HG02571 (cell line): ENCODE results near the gene NAA25.
"Not testable (repeated sequence)": the region's sequence is repeated elsewhere in the genome, so short reads cannot be mapped to it uniquely, and the experiment has no call there.

Experiments
- ATAC-seq: cut with Tn5 transposase; IDR thresholded peaks from one replicate; pipeline ENCODE4 v1.9.1; 2021; ENCODE audit warnings: mild to moderate bottlenecking, moderate library complexity; ENCODE audit not compliant: unreplicated experiment

Gene NAA25

DNA sequence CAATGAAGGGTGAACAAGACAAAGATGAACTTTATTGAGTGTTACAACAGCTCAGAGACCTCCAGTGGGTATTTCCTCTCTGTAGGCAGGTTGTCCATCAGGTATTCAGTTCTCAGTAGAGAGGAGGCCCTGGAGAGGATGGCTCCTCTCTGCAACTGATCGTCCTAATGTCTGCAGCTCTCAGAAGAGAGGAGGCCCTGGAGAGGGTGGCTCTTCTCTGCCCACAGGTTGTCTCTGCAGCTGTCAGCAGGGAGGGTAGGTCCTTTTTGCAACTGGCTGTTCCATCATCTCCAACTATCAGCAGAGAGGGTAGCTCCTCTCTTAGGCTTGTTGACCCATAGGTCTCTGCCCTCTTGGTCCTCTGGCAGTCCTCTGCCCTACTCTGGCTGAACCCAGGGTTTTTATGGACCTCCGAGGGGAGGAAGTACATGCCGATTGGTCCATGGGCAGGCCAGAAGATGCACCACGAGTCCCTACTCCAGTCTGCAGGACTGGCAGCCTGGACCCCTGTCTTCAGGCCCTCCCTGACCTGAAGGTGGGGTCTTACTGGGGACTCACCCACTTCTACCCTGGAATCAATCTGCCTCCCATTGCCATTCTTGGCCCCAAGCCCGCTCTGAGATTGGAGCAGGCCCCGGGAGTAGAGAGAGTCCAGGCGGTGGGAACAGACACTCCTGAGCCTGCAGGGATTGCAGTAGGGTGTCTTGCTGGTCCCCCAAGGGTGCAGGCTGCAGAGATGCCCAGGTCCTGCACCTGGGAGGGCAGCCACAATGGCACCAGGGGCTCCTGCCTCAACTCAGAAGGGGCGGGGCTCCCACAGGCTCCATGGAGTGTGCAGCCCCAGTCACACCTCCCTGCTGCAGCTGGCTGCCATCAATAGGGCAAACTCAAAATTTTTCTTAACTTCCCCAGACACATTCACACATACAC, 97.9 kb downstream of the NAA25 start:
- ATAC-seq: no peak

DNA sequence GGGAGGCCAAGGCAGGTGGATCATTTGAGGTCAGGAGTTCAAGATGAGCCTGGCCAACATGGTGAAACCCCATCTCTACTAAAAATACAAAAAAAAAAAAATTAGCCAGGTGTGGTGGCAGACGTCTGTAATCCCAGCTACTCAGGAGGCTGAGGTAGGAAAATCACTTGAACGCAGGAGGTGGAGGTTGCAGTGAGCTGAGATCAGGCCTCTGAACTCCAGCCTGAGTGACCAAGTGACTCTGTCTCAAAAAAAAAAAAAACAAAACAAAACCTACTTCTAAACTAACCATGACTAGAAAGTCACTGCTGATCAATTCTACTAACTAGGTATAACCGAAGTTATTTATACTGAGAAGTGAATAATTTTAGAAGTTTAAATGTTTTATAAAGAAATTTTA, 99.0 kb downstream of the NAA25 start:
- ATAC-seq: not testable (repeated sequence)

DNA sequence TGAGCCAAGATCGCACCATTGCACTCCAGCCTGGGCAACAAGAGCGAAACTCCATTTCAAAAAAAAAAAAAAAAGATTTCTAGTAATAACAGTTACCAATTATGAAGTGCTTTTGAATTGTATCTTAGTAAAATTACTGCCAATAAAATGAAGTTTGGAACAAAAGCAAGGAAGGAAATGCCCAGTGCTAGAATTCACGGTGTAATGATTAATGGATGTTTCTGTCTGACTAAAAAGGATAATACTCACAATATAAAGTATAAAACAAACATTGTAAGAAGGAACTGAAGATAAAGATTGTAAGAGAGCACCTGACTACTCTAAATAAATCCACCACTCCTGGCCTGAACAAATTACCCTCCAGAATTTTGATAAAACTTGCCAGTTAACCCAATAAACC, 99.7 kb downstream of the NAA25 start:
- ATAC-seq: no peak

DNA sequence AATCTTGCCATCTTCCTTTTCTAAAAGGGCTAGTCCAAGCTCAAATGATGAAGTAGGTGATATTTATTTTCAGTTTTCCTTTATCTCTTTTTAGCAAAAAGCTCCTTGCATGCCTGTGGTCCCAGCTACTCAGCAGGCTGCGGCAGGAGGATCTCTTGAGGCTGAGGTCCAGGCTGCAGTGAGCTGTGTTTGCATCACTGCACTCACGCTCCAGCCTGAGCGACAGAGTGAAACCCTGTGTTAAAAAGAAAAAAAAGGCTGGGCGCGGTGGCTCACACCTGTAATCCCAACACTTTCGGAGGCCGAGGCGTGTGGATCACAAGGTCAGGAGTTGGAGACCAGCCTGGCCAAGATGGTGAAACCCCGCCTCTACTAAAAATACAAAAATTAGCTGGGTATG, 100.6 kb downstream of the NAA25 start:
- ATAC-seq: no peak

DNA sequence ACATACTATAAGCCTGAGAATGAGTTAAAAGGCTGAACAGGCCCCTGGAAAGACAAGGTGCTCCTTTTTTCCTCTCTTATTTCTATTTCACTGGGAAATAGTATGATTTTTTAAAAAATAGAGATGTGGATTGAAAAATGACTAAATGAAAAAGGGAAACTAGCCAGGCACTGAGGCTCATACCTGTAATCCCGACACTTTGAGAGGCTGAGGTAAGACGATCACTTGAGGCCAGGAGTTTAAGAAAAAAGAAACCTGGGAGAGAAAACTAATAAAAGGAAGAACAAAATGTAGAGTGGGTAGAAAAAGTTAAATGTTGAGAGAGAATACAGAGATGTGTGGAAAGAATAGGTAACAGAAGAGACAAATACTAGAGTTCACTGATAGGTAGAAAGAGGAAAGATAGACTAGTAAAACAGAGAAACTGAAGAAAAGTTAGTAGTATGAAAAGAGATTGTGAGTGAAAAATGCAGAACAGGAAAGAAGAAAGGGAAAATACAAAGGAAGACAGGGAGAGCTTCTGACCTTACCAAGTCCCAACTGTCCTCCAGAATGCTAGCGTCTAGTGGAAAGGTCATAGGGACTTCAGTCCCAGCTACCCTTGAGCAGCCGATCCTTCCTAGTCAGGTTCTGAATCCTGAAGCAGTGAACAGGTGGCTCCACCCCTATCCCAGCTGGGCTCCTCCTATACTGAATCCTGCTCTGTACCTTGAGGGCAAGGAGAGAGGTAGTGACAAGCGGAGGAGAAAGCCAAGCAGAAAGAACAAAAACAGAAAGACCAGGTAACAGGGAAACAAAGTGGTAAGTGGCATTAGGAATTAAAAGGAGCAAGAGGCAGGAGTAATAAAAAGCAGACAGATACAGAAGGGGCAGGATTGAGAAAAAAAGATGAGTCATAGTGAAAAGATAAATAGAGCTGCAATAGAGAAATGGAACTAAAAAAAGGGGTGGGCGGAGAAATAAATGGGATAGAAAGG, 102.9 kb downstream of the NAA25 start:
- ATAC-seq: no peak

DNA sequence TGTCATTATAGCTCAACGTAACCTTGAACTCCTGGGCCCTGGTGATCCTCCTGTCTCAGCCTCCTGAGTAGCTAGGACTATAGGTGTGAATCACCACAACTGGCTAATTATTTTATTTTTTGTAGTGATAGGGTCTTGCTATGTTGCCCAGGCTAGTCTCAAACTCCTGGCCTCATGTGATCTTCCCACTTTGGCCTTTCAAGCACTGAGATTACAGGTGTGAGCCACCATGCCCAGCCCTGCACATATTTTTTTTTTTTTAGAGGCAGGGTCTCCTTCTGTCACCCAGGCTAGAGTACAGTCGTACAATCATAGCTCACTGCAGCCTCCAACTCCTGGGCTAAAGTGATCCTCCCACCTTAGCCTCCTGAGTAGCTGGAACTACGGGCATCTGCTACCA, 104.5 kb downstream of the NAA25 start:
- ATAC-seq: no peak

DNA sequence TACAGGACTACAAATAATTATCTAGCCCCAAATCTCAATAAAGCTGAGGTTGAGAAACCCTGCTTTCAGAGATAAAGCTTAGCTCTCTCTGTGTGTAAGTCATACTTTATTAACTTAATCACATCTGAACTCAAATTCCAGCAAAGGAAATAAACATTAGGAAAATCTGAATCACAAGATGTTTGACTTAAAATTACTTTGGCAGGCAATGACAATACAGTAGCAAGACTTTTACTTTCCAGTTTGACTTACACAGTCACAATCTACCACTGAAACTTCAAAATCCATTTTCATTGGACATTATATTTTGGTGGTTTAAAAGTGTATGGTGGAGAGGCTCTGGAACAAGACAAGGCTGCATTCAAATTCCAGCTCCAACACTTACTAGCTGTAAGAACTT, 107.0 kb downstream of the NAA25 start:
- ATAC-seq: no peak

DNA sequence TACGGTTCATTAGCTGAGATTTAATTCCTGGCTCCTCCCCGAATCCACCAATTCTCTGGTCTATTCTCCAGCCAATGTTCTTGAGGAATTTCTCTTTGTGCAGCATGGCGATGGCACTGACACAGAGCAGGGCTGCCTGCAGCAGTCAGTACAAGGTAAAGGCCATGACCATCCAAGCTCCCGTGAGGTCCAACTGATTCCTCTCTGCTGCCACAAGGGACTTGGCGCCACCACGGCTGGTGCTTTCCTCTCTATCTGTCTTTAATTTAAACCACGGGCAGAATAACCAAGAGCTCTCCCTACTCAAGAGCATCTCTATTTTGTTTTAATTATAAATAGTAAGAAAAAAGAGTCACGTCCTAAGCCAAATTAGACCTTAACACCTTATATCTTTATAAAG, 107.8 kb downstream of the NAA25 start:
- ATAC-seq: no peak

DNA sequence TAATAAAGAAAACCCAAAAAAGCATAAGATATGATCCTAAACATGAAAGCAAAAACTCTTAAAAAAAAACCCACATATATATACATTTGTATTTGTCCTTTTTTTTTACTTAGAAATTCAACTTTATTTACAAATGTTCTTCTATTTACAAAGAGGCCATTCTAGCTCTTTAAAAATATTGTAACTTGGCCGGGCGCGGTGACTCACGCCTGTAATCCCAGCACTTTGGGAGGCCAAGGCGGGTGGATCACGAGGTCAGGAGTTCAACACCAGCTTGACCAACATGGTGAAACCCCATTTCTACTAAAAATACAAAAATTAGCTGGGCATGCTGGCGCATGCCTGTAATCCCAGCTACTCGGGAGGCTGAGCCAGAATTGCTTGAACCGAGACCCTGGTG, 109.5 kb downstream of the NAA25 start:
- not testable (repeated sequence) for ATAC-seq

DNA sequence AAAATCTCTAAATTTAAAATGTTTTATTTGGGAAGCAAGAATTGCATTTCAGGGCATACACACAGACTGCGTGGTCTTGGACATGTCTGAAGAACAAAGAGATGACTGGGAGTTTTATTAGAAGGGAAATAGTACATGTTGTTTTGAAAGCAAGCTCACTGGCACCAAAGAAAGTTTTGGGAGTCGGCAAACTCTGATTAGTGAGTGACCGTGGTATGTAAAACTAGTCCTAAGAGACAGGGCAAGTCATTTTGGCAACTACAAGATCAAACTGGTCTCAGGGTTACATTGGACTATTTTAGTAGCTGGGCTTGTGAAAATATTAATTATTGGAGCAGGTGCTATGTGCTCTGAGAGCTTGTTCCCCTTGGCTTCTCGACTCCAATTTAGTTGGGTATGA, 110.6 kb downstream of the NAA25 start:
- ATAC-seq: no peak

DNA sequence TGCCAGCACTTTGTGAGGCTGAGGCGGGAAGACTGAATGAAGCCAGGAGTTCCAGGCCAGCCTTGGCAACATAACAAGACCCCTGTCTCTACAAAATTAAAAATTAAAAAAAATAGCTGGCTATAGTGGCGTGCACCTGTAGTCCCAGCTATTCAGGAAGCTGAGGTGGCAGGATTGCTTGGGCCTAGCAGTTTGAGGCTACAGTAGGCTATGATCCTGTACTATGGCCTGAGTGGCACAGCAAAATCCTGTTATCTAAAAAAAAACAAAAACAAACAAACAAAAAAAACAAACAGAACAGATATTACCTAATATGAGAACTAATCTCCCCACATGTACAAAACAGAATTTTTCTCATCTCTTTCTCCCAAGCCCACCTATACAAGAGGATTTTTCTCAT, 111.3 kb downstream of the NAA25 start:
- ATAC-seq: no peak

DNA sequence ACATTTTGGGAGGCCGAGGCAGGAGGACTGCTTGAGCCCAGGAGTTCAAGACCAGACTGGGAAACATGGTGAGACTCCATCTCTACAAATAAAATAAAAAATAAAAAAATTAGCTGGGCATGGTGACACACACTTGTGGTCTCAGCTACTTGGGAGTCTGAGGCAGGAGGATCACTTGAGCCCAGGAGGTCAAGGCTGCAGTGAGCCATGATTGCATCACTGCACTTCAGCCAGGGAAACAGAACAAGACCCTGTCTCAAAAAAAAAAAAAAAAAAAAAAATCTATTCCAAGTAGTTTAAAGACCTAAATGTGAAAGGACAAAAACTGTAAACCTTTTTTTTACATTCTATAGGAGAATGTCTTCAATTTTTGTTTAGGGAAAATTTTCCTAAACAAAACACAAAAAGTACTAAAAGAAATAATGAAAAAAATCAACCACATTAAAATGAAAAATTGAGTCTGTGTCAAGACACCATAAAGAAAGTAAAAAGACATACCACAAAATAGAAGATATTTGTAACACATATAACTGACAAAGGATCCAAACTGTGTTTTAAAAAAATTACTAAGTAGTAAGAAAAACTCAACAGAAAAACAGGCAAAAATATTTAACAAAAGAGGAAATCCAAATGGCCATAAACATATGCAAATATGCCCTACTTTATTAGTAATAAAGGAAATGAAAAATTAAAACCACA, 112.7 kb downstream of the NAA25 start:
- ATAC-seq: no peak

DNA sequence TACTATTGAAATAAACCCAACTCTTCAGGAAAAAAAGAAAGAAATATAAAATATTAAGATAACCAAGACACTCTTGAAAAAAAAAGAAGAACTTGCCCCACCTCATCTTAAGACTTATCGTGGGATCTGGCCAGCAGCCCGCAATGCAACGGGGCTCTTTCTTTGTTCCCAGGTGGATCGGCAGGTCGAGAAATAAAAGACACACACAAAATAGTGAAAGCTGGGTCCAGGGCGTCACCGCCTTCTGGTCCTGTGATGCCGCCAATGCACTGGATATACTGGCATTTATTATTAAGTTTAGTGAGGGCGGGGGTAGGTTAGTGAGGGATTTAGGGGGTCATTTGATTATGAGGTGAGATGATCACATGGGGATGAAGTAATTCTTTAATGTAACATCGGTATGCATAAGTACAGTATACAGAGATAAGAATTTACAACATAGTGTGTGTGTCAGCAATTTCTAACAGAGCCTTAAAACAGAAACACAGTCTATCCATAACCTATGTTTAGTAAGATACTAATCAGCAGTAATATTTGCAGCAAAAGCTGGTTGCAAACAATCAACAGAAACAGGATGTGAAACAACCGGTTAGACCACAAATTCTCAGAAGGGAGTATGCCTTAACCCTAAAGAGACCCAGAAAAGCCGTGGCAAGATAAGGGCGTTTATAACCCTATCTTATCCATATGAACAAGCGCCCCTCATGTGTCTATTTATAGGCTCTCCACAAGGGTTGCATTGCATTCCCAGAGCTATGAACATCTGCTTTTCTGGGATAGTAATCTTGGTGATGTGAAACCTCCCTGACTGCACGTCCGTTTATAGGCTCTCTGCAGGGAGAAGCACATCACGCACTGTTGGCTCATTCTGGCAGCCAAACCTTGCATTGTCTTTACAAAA, 114.1 kb downstream of the NAA25 start:
- not testable (repeated sequence) for ATAC-seq

DNA sequence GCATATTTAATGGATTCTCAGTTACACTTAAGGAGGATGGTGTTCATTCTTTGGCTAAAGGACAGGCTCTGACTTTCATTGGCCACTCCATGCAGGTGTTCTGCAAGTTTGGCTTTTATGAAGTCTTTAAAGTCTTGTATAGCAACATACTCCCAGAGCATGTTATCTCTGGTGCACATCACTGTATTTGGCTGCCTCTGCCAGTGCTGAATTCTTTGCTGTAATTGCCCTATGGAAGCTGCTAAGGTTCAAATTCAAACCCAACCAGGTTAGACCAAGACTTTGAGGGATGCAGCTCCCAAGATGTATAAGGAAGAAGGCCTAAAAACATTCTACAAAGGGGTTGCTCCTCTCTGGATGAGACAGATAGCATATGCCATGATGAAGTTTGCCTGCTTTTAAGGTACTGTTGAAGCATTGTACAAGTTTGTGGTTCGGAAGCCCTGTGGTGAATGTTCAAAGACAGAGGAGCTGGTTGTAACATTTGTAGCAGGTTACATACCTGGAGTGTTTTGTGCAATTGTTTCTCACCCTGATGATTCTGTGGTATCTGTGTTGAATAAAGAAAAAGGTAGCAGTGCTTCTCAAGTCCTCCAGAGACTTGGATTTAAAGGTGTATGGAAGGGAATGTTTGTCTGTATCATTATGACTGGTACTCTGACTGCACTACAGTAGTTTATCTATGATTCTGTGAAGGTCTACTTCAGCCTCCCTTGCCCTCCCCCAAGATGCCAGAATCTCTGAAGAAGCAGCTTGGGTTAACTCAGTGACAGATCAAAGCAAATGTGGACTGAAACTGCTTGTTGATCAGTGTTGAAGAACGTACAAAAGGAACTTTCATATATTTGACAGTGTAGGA, 115.1 kb downstream of the NAA25 start:
- no peak for ATAC-seq

DNA sequence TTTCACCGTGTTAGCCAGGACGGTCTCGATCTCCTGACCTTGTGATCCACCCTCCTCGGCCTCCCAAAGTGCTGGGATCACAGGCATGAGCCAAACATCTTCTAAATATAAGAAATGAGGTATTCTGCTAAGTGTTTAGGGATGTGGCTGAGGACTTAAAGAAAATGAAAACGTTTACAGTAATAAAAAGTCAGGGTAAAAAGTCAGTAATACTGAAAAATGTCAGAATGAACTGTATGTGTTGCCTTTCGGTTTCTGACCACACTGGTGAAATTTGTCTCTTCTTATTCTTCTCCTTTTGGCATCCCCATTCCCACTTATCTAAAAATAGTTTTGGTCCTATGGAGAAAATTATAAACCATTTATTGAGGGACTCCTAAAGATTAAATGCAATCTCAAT, 116.1 kb downstream of the NAA25 start:
- ATAC-seq: no peak

DNA sequence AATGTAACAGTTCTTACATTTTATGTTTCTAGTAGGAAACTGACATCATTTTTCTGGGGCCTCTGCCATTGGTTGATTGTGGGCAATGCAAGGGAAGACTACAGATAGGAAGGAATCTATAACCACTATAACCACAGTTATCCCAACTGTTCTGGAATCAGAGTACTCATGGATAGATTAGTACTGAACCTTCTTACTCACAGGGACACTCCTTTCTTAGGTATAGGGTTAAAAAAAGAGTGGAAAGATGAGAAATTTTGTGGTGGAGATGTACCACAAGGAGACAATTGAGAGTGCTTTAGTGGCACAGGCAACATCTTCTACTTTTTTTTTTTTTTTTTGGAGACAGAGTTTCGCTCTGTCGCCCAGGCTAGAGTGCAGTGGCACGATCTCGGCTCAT, 116.6 kb downstream of the NAA25 start:
- ATAC-seq: no peak

DNA sequence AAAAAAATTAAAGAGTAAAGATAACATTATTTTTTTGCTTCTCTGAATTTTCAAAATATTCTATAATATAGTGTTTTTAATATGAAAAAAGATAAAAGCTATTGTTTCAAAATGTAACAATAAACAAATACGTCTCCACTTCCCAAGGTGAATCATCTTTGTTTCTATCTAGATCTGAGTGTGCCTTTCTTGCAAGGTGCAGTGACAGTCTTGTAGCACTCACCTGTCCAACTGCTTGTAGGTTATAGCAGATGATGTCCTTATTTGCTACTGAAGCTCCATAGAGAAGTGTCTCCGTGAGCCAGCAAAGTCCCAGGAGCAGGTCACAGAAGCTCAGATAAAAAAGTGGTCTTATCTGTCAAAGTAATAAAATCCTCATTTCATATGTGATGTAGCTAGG, 117.0 kb downstream of the NAA25 start:
- ATAC-seq: no peak

DNA sequence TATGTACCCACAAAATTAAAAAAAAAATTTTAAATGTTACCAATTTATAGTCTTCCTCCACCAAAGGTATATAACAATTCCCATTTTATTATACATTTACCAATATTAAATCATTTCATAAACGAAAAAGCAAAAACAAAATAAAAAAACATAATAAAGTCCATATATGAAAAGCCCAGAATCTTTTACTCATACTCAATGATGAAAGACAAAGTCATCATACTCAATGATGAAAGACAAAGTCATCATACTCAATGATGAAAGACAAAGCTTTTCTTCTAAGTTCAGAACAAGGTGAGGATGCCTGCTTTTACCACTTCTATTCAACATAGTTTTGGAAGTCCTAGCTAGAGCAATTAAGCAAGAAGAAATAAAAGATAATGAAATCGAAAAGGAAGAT, 123.8 kb downstream of the NAA25 start:
- no peak for ATAC-seq

DNA sequence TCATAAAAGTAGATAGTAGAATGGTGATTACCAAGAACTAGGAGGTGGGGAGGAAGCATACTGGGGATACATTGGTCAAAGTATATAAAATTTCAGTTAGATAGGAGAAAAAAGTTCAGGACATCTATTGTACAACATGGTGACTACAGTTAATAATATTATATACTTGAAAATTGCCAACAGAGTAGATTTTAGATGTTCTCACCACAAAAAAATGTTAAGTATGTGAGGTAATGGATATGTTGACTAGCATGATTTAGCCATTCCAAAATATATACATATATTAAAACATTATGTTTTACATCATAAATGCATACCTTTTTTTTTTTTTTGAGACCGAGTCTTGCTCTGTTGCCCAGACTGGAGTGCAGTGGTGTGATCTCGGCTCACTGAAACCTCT, 126.6 kb downstream of the NAA25 start:
- ATAC-seq: no peak
